SU-DHL-6 (cell line): ENCODE measurements around the gene ZNF134.

Experiments used
- H2AFZ ChIP-seq: fragments of 200-600 bp; sonication (generic); 2 replicates; pipeline ENCODE4 v1.6.1; 2014; ENCODE audit warnings: low read depth, mild to moderate bottlenecking, moderate library complexity, mixed read lengths, antibody characterized with exemption, low read length; ENCODE audit not compliant: severe bottlenecking
- H3F3A ChIP-seq: fragments of 200-600 bp; shearing (Covaris generic); 2 replicates; pipeline ENCODE4 v1.6.0; 2016; ENCODE audit warnings: antibody characterized with exemption, mild to moderate bottlenecking; ENCODE audit not compliant: insufficient read depth
- H3K27ac ChIP-seq: fragments of 200-600 bp; sonication (generic); 2 replicates; pipeline ENCODE4 v1.5.1; 2016; ENCODE audit warnings: low read depth, mild to moderate bottlenecking, low read length, moderate library complexity, mixed read lengths
- H3K27me3 ChIP-seq: fragments of 200-600 bp; sonication (generic), shearing (Covaris generic); 2 replicates; pipeline ENCODE4 v1.6.0; 2014; ENCODE audit warnings: mild to moderate bottlenecking, low read length
- H3K36me3 ChIP-seq: fragments of 200-600 bp; sonication (generic); 2 replicates; pipeline ENCODE4 v1.6.1; 2014; ENCODE audit warnings: mild to moderate bottlenecking, low read length, mixed read lengths
- H3K4me2 ChIP-seq: fragments of 300-600, 200-600 bp; shearing (Covaris generic), sonication (generic); 2 replicates; pipeline ENCODE4 v1.6.0; 2014; ENCODE audit warnings: low read length, low read depth, mild to moderate bottlenecking; ENCODE audit not compliant: poor library complexity, severe bottlenecking
- H3K4me3 ChIP-seq: fragments of 200-600 bp; sonication (generic); 2 replicates; pipeline ENCODE4 v1.5.1; 2014; ENCODE audit warnings: antibody characterized with exemption, low read length, mild to moderate bottlenecking, mixed read lengths; ENCODE audit not compliant: insufficient read depth, poor library complexity, severe bottlenecking
- H3K79me2 ChIP-seq: fragments of 200-600 bp; sonication (generic); 2 replicates; pipeline ENCODE4 v1.6.1; 2014; ENCODE audit warnings: mild to moderate bottlenecking, low read length, moderate library complexity; ENCODE audit not compliant: insufficient read depth
- H3K9ac ChIP-seq: fragments of 200-600 bp; sonication (generic); 2 replicates; pipeline ENCODE4 v1.7.0; 2014; ENCODE audit warnings: mild to moderate bottlenecking, low read length
- H3K9me2 ChIP-seq: fragments of 200-600 bp; sonication (generic); replicated peaks from 2 replicates; pipeline ENCODE4 v1.6.1; 2014; ENCODE audit warnings: low read length; ENCODE audit not compliant: insufficient read depth
- H3K9me3 ChIP-seq: fragments of 200-600 bp; sonication (generic); 2 replicates; pipeline ENCODE4 v1.6.1; 2014; ENCODE audit warnings: low read length, mixed read lengths; ENCODE audit not compliant: insufficient read depth
- H4K20me1 ChIP-seq: fragments of 200-600 bp; sonication (generic); 2 replicates; pipeline ENCODE4 v1.6.1; 2014; ENCODE audit warnings: low read depth, mild to moderate bottlenecking, antibody characterized with exemption, low read length, moderate library complexity, mixed read lengths
- EZH2phosphoT487 ChIP-seq: fragments of 200-600 bp; sonication (generic), shearing (Covaris generic); conservative IDR thresholded peaks from 2 replicates; pipeline ENCODE4 v1.6.1; 2018; ENCODE audit warnings: mild to moderate bottlenecking, antibody characterized with exemption, low read length, moderate library complexity, mixed read lengths
- TF ChIP-seq, protein P1 (sequence below): fragments of 200-600 bp; sonication (generic); IDR thresholded peaks from one replicate; pipeline ENCODE4 v1.5.1; 2017; ENCODE audit warnings: antibody characterized with exemption, mild to moderate bottlenecking, low read length, moderate library complexity; ENCODE audit not compliant: insufficient read depth, poor library complexity, severe bottlenecking

The ZNF134 gene

GRCh38 chr19:57655443-57655842 is 41.4 kb downstream of the ZNF134 start:
- H3K9me2 ChIP-seq: no peaks in the 10 kb centered on the region
- H3F3A ChIP-seq: no peaks in the 10 kb centered on the region
- no peak overlapping the region for H3K27ac ChIP-seq
- no peak overlapping the region for H3K4me2 ChIP-seq
- H4K20me1 ChIP-seq: no peaks in the 10 kb centered on the region
- H3K4me3 ChIP-seq: no peak overlapping the region
- no peak overlapping the region for H2AFZ ChIP-seq
- H3K79me2 ChIP-seq: no peaks in the 10 kb centered on the region
- H3K36me3 ChIP-seq: no peaks in the 10 kb centered on the region
- H3K9ac ChIP-seq: no peak overlapping the region
- H3K9me3 ChIP-seq: peaks cover 6% of the 10 kb centered on the region; the same call in 1 of the 2 replicates
- H3K27me3 ChIP-seq: no peaks in the 10 kb centered on the region
- TF ChIP-seq EZH2phosphoT487: no peak
- TF ChIP-seq, protein P1, sequence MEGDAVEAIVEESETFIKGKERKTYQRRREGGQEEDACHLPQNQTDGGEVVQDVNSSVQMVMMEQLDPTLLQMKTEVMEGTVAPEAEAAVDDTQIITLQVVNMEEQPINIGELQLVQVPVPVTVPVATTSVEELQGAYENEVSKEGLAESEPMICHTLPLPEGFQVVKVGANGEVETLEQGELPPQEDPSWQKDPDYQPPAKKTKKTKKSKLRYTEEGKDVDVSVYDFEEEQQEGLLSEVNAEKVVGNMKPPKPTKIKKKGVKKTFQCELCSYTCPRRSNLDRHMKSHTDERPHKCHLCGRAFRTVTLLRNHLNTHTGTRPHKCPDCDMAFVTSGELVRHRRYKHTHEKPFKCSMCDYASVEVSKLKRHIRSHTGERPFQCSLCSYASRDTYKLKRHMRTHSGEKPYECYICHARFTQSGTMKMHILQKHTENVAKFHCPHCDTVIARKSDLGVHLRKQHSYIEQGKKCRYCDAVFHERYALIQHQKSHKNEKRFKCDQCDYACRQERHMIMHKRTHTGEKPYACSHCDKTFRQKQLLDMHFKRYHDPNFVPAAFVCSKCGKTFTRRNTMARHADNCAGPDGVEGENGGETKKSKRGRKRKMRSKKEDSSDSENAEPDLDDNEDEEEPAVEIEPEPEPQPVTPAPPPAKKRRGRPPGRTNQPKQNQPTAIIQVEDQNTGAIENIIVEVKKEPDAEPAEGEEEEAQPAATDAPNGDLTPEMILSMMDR: no peak

- H3K79me2 ChIP-seq: no peaks in the 10 kb centered on the region
- no peak overlapping the region for H3K27ac ChIP-seq
- H3K4me2 ChIP-seq: no peak overlapping the region
- no peaks in the 10 kb centered on the region for H3F3A ChIP-seq
- H3K9ac ChIP-seq: no peak overlapping the region
- no peaks in the 10 kb centered on the region for H3K36me3 ChIP-seq
- peaks cover 6% of the 10 kb centered on the region; the same call in 1 of the 2 replicates for H3K9me3 ChIP-seq
- H3K27me3 ChIP-seq: no peaks in the 10 kb centered on the region
- no peaks in the 10 kb centered on the region for H4K20me1 ChIP-seq
- no peak for TF ChIP-seq EZH2phosphoT487
- TF ChIP-seq, protein P1: no peak
- H2AFZ ChIP-seq: no peak overlapping the region
- H3K4me3 ChIP-seq: no peak overlapping the region
- H3K9me2 ChIP-seq: no peaks in the 10 kb centered on the region
These were observed 42.3 kb downstream of the ZNF134 start for GRCh38 chr19:57656346-57656745.

DNA sequence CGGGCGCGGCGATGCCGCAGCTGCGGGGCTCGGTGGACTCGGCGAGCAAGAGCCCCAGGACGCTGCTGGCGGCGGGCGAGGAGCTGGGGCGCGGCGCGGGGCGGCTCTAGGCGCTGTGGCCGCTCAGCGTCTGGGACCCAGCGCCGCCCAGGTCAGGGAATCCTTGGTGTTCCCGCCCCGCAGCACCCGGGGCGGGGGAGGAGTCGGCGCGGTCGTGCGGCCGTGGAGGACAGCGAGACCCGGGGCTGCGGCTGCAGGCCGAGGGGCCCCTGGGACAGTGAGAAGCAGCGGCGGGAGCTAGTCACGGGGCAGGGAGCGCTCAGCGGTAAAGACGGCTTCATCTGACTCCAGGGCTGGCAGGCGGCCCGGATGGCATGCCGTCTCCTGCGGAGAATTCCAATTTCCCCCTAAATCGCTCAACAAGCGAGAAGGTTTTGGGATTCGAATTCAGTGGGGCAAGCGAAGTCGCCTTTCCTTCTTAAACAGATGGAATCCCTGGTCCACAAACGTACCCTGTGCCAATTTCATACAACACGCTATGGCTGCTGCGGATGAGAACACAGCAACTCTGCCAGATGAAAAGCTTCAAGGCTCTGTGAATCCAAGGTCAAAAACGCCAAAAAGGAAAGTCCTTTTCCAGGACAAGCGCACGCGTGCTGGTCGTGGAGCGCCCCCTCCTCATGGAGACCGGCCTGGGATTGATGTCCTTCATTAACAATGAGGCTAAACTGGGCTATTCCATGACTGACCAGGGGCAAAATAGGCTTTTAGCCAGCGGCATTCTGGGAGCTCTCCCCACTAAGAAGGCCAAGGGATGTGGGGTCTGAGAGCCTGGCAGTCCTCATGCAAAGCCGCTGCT is 50.5 kb downstream of the ZNF134 start:
- no peak overlapping the region for H3K4me3 ChIP-seq
- no peaks in the 10 kb centered on the region for H4K20me1 ChIP-seq
- TF ChIP-seq EZH2phosphoT487: no peak
- TF ChIP-seq, protein P1: no peak
- no peaks in the 10 kb centered on the region for H3K9me3 ChIP-seq
- no peak overlapping the region for H3K9ac ChIP-seq
- H3K27ac ChIP-seq: no peak overlapping the region
- no peaks in the 10 kb centered on the region for H3F3A ChIP-seq
- no peaks in the 10 kb centered on the region for H3K79me2 ChIP-seq
- H3K4me2 ChIP-seq: no peak overlapping the region
- H3K27me3 ChIP-seq: no peaks in the 10 kb centered on the region
- no peak overlapping the region for H2AFZ ChIP-seq
- no peaks in the 10 kb centered on the region for H3K9me2 ChIP-seq
- no peaks in the 10 kb centered on the region for H3K36me3 ChIP-seq
